Parathyroid adenoma (tissue), 2 donors: ENCODE results near the gene SOX14.

Source experiments
- H2AFZ ChIP-seq: fragments of 300-600 bp; sonication (generic); one replicate; pipeline ENCODE4 v1.7.0; 2017; ENCODE audit warnings: antibody characterized with exemption, mild to moderate bottlenecking
- H3K27ac ChIP-seq: fragments of 300-600 bp; sonication (generic); one replicate; pipeline ENCODE4 v1.7.0; 2017
- H3K27me3 ChIP-seq: fragments of 300-600 bp; sonication (generic); one replicate; pipeline ENCODE4 v1.7.0; 2017; ENCODE audit warnings: low read length; ENCODE audit not compliant: control insufficient read depth, insufficient read depth
- H3K36me3 ChIP-seq: fragments of 300-600 bp; sonication (generic); one replicate; pipeline ENCODE4 v1.7.0; 2017; ENCODE audit warnings: low read length; ENCODE audit not compliant: control insufficient read depth, insufficient read depth
- H3K4me1 ChIP-seq: fragments of 300-600 bp; sonication (generic); one replicate; pipeline ENCODE4 v1.7.0; 2017; ENCODE audit warnings: control low read depth
- H3K4me2 ChIP-seq: fragments of 300-600 bp; sonication (generic); one replicate; pipeline ENCODE4 v1.7.0; 2017; ENCODE audit warnings: low read length
- H3K4me3 ChIP-seq: fragments of 300-600 bp; sonication (generic); one replicate; pipeline ENCODE4 v1.7.0; 2017; ENCODE audit warnings: low read depth, low read length
- H3K79me2 ChIP-seq: fragments of 300-600 bp; sonication (generic); one replicate; pipeline ENCODE4 v1.7.0; 2017; ENCODE audit warnings: control low read depth
- H3K9ac ChIP-seq: fragments of 300-600 bp; sonication (generic); one replicate; pipeline ENCODE4 v1.7.0; 2017; ENCODE audit warnings: mild to moderate bottlenecking
- H3K9me3 ChIP-seq: fragments of 300-600 bp; sonication (generic); one replicate; pipeline ENCODE4 v1.7.0; 2017; ENCODE audit warnings: low read length; ENCODE audit not compliant: control insufficient read depth
- CTCF ChIP-seq: fragments of 300-600 bp; sonication (generic); IDR thresholded peaks from one replicate; pipeline ENCODE4 v1.7.0; 2017; ENCODE audit warnings: antibody characterized with exemption, mild to moderate bottlenecking
- donor health status: primary hyperparathyroidism.

SOX14 gene

GRCh38 chr3:137743608-137744007 lies 20.5 kb upstream of the SOX14 start:
- Histone ChIP-seq H2AFZ (no peak overlapping the region), H3K9ac (no peak overlapping the region), H3K79me2 (no peaks in the 10 kb centered on the region), H3K27ac (no peak overlapping the region), H3K4me1 (no peaks in the 10 kb centered on the region), H3K4me2 (no peak overlapping the region), H3K4me3 (no peak overlapping the region), H3K27me3 (no peaks in the 10 kb centered on the region), H3K9me3 (no peaks in the 10 kb centered on the region), H3K36me3 (no peaks in the 10 kb centered on the region)
- TF ChIP-seq CTCF, result no peak

GRCh38 chr3:137746808-137747207 lies 17.3 kb upstream of the SOX14 start:
- no peak for TF ChIP-seq CTCF
- Histone ChIP-seq H3K79me2 (no peaks in the 10 kb centered on the region), H3K27me3 (no peaks in the 10 kb centered on the region), H3K9me3 (no peaks in the 10 kb centered on the region), H2AFZ (no peak overlapping the region), H3K4me1 (no peaks in the 10 kb centered on the region), H3K9ac (no peak overlapping the region), H3K27ac (no peak overlapping the region), H3K36me3 (no peaks in the 10 kb centered on the region), H3K4me3 (no peak overlapping the region), H3K4me2 (no peak overlapping the region)

- Histone ChIP-seq H3K36me3 (no peaks in the 10 kb centered on the region), H3K27ac (no peak overlapping the region), H3K9me3 (no peaks in the 10 kb centered on the region), H3K4me1 (no peaks in the 10 kb centered on the region), H3K27me3 (peaks cover 18% of the 10 kb centered on the region), H3K4me3 (no peak overlapping the region), H2AFZ (no peak overlapping the region), H3K79me2 (no peaks in the 10 kb centered on the region), H3K9ac (no peak overlapping the region), H3K4me2 (no peak overlapping the region)
- no peak for TF ChIP-seq CTCF
These were observed 4.6 kb upstream of the SOX14 start for GRCh38 chr3:137759505-137759904.

GRCh38 chr3:137760341-137761098 lies 3.6 kb upstream of the SOX14 start:
- H3K4me3 ChIP-seq, result no peak overlapping the region
- H3K4me1 ChIP-seq, result no peaks in the 10 kb centered on the region
- no peak overlapping the region for H2AFZ ChIP-seq
- H3K36me3 ChIP-seq, result no peaks in the 10 kb centered on the region
- peaks cover 24% of the 10 kb centered on the region for H3K27me3 ChIP-seq
- H3K4me2 ChIP-seq, result no peak overlapping the region
- H3K9ac ChIP-seq, result no peak overlapping the region
- no peaks in the 10 kb centered on the region for H3K9me3 ChIP-seq
- H3K27ac ChIP-seq, result no peak overlapping the region
- no peaks in the 10 kb centered on the region for H3K79me2 ChIP-seq
- no peak for TF ChIP-seq CTCF

GRCh38 chr3:137761099-137761562 lies 3.0 kb upstream of the SOX14 start:
- no peak for TF ChIP-seq CTCF
- Histone ChIP-seq H3K9me3 (no peaks in the 10 kb centered on the region), H3K9ac (no peak overlapping the region), H3K4me3 (no peak overlapping the region), H3K27me3 (peaks cover 24% of the 10 kb centered on the region), H3K27ac (no peak overlapping the region), H3K79me2 (no peaks in the 10 kb centered on the region), H3K4me2 (no peak overlapping the region), H3K4me1 (no peaks in the 10 kb centered on the region), H3K36me3 (no peaks in the 10 kb centered on the region), H2AFZ (no peak overlapping the region)
